Middle frontal gyrus (tissue), 1 donor: ENCODE data around the gene ARF6.
"Not testable (repeated sequence)": the region's sequence is repeated elsewhere in the genome, so short reads cannot be mapped to it uniquely, and the experiment has no call there.

Source experiments
- DNase-seq: peaks from one replicate; pipeline ENCODE4 v3.0.0-alpha.2; 2015; ENCODE audit warnings: low spot score; ENCODE audit errors: extremely low spot score

ARF6 gene

GRCh38 chr14:49905989-49906388 is 13.1 kb downstream of the ARF6 start:
- no peak for DNase-seq

DNA sequence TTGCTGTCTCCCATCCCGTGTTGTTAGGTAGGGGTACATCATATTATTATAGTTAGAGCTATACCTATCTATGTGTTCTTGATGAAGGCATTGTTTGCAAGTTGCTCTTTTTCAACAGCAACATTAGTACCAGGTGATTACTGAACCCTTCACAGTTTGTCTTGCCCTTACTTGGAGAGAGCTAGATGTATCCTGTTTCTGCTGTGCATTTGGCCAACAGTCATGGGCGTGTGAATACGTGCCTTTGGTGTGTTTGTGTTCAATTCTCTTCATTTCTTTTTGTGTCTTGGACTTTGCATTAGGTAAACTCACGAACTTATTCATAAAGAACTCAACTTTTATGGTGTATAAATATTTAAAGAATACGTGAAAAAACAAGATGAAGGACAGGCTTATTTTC is 14.3 kb downstream of the ARF6 start:
- no peak for DNase-seq

DNA sequence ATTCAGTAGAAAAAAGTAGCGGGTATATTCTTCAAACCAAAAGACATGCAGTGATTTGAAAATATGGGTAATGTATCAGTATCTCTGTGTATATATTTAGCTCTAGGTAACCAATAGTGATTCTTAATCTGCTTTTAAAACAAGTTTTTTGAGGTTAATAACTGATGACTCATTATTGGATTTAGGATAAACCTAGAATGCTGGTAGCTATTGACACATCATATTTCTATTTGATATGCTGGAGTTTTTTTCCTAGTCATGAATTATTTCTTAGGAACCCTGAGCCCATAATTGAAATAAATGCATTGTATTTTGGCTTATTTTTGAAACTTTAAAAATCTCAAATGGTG is 15.5 kb downstream of the ARF6 start:
- DNase-seq: no peak

DNA sequence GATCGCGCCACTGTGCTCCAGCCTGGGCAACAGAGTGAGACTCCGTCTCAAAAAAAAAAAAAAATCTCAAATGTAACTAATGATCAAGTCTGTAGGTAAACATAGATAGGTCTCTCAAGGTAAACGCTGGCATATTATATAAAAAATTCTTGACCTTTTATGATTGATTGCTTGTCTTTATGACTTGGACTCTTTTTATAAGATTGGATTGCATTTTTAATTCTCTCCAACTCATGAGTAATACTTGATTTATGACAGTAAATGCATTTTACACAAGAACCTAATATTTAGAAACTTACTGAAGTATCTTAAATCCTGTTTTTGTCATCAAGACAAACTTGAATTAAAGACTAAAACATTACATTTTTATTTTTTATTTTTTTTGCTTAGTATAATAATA is 16.1 kb downstream of the ARF6 start:
- DNase-seq: no peak

DNA sequence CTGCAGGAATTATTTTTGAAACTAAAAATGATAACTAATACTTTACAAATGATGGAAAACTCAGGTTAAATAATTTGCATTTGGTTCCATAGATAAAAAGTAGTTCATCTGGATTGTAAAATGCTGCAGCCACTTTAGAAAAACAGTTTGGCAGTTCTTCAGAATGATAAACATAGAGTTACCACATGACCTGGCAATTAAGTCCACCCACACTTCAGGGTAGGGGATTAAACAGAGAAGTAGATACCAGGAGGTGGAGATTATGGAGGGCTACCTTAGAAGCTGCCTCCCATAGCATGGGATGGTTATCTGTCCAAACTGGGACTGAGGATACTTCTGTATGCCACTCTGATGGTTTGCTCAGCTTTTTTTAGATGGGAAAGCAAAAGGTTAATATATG is 22.2 kb downstream of the ARF6 start:
- no peak for DNase-seq

- DNase-seq: no peak
These were observed 25.8 kb downstream of the ARF6 start for GRCh38 chr14:49918706-49919105.

GRCh38 chr14:49919825-49920659 is 27.2 kb downstream of the ARF6 start:
- no peak for DNase-seq

DNA sequence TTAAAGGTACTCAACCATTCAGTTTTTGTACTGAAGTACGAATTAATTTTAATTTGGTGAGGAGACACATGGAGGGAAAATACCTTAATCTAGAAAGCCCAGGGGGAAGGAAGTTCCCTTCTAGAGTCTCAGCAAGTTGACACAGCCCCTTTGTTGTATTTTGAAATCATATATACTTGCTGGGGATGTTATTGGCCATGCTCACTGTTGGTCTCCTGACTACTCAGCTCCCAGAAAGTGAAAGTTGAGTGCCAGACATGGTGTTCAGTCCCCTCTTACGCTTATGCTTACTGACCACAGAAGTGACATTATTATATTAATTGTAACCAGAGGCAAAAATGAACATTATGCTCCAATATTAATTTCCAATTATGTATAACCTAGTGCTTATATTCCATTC is 28.1 kb downstream of the ARF6 start:
- DNase-seq: no peak

DNA sequence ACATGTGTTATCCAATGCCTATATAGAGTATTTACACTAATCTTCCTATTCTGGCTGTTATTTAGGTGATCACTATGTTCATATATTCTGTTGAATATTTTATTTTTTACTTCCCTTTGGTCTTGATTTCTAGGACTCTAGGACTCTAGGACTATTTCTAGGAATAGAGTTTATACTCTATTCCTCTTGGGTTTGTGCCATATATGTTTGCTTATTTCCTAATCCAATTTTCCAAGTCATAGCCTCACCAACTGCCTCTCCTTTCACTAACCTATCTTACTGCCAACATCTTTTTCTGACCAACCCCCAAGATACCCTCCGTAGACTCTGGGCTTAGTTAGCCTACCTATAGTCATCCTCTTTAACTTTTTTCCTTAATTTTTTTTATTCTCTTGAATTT is 28.5 kb downstream of the ARF6 start:
- no peak for DNase-seq

GRCh38 chr14:49923442-49923841 is 30.6 kb downstream of the ARF6 start:
- no peak for DNase-seq

DNA sequence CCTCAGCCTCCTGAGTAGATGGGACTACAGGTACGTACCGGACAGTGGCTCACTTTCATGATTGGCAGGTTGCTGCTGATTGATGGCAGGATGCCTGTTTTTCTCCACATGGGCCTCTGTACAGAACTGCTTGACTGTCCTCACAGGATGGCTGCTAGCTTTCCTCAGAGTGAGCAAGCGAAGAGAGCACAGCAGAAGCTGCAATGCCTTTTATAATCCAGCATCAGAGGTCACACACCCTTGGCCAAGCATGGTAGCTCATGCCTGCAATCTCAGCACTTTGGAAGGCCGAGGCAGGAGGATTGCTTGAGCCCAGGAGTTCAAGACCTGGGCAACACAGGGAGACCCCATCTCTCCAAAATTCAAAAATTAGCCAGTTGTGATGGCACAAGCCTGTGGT is 31.0 kb downstream of the ARF6 start:
- no peak for DNase-seq

DNA sequence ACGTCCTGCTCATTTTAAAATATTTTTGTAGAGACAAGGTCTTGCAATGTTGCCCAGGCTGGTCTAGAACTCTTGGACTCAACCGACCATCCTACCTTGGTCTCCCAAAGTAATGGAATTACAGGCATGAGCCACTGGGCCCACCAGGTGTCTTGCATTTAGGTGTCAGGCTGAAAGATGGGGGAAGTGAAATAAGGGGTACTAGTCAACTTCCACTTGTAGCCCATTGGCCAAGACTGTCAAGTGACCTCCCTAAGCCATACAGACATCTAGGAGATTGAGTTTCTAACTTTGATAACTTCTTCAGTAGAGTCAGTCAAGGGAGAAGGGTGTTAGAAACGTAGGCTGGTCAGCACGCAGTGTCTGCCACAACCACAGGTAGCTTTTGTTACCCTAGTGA is 32.0 kb downstream of the ARF6 start:
- no peak for DNase-seq

GRCh38 chr14:49926803-49927202 is 33.9 kb downstream of the ARF6 start:
- DNase-seq: no peak

- no peak for DNase-seq
These were observed 35.1 kb downstream of the ARF6 start for GRCh38 chr14:49928015-49928414.

DNA sequence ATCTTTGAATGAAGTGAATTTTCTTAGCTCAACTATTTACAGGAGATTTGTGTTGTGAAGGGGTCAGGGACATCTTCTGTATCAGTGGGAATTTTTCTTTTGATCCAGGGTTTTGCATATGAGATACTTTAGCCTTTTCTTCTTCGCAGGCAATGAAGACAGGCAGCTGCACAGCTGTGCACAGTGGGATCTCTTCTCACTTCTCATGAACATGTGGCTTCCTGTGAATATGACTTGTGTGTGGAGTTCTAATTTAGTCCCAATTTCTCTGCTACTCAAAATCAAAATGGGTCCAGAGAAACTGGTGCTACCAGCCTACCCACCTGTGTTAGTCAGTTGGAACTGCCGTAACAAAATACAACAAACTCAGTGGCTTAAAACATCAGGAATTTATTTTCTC is 37.8 kb downstream of the ARF6 start:
- DNase-seq: no peak

- DNase-seq: no peak
These were observed 38.6 kb downstream of the ARF6 start for GRCh38 chr14:49931523-49931922.

DNA sequence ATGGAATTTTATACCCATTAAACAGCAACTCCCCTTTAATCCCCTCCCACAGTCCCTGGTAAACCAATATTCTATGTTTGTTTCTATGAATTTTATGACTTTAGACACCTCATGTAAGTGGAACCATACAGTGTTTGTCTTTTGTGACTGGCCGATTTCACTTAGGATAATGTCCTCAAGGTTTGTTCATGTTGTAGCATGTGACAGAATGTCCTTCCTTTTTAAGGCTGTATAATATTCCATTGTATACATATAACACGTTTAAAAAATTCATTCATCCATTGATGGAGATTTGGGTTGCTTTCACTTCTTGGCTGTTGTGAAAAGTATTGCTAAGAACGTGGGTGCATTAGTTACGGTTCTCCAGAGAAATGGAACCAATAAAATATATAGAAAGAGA is 40.2 kb downstream of the ARF6 start:
- no peak for DNase-seq

- no peak for DNase-seq
These were observed 40.8 kb downstream of the ARF6 start for GRCh38 chr14:49933704-49934103.

DNA sequence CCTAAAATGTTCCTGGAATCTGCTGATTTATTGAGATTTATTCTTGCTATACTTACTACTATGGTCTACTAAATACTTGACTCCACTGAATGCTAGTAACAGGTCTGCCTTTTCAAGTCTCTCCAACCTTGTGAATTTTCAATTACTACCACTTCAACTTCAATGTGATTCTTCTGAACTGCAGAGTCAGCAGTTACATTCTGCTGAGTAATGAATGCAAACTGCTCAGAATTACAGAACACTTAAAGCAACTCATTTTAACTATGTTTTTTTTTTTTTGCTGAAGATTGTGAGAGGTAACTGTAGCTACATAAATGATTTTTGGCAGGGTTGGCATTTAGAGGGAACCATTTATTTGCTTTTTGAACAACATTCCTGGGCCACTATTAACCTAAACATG is 41.8 kb downstream of the ARF6 start:
- DNase-seq: no peak

DNA sequence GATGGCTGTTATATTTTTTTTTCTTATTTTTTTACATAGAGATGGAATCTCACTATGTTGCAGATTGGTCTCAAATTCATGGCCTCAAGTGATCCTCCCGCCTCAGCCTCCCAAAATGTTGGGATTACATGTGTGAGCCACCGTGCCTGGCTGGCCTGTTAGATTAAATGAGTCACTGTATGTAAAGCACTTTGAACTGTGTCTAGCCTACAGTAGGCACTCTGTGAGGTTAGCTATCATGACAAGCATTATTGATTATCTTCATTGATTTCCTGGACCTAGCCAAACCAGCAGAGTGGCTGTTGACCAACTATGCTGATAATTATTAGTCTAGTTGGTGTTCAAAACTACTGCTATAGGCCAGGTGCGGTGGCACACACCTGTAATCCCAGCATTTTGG is 42.6 kb downstream of the ARF6 start:
- no peak for DNase-seq

GRCh38 chr14:49936246-49936645 is 43.4 kb downstream of the ARF6 start:
- not testable (repeated sequence) for DNase-seq

- not testable (repeated sequence) for DNase-seq
These were observed 44.0 kb downstream of the ARF6 start for GRCh38 chr14:49936882-49937281.

- not testable (repeated sequence) for DNase-seq
These were observed 46.3 kb downstream of the ARF6 start for GRCh38 chr14:49939215-49939614.
